Erythroblast (primary cell): ENCODE measurements around the gene OAS2.

Experiments used
- GATA1 ChIP-seq: IDR thresholded peaks from 2 replicates; pipeline ENCODE4 v1.6.1; 2011; ENCODE audit warnings: low read depth, mild to moderate bottlenecking, control low read depth, low read length, moderate library complexity
- POLR2A ChIP-seq: IDR thresholded peaks from 2 replicates; pipeline ENCODE4 v1.6.1; 2011; ENCODE audit warnings: mild to moderate bottlenecking, low read length

DNA sequence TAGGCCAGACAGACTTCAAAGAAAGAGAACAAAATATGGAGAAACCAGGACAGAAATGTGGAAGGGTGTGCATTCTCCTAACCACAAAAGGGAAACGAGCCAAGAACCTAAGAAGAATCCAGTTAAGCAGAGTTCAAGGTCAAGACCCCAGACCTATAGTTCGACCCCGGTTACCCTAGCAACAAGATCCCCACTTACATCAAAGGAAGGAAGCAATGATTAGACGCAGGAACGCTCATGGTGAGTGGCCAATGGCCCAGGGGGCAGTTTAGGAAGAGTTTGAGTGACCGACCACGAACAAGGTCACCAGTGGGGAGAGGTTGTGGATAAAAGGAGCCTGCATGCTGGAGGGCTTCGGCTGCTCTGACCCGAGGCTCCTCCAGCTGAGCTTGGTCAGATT, 36.2 kb downstream of the OAS2 start:
- no peak for TF ChIP-seq POLR2A
- TF ChIP-seq GATA1: no peak
